PC-9 (cell line): ENCODE measurements around the gene CACNA2D1. TPM values are rescaled to one million over a fixed set of nuclear protein-coding genes. Genes with fewer than 3 reads are reported as not detected.

Experiments used
- BruUV-seq: library from RNA; stranded (reverse); fragments of 400-500 nt; replicated peaks from 2 replicates; lab custom pipeline; 2021; lab: Mats Ljungman, UMichigan
- CTCF ChIA-PET: fragments of 300-600 bp; sonication (Branson Sonifier 250); formaldehyde crosslinking; loops from one replicate; lab custom pipeline; 2022; ENCODE audit warnings: antibody characterized with exemption; lab: Charles Lee
- POLR2A ChIA-PET: fragments of 300-600 bp; sonication (Branson Sonifier 250); formaldehyde crosslinking; loops from one replicate; lab custom pipeline; 2022; ENCODE audit warnings: antibody characterized with exemption; ENCODE audit not compliant: unreplicated experiment; lab: Charles Lee
- DNase-seq, 2 experiments: peaks; one replicate each; pipeline versions ENCODE4 v3.0.0 to v3.0.0-alpha.2; 2015 to 2022; ENCODE audit warnings: mixed read lengths in 1 of 2
- H2AFZ ChIP-seq: fragments of 200-600 bp; sonication (generic); 2 replicates; pipeline ENCODE4 v1.8.1; 2017; ENCODE audit warnings: antibody characterized with exemption
- H3F3A ChIP-seq: fragments of 200-600 bp; sonication (generic); 2 replicates; pipeline ENCODE4 v1.8.1; 2017; ENCODE audit warnings: antibody characterized with exemption, mild to moderate bottlenecking, low read depth; ENCODE audit not compliant: insufficient read depth
- H3K27ac ChIP-seq: fragments of 200-600 bp; sonication (generic); 2 replicates; pipeline ENCODE4 v1.6.1; 2016; ENCODE audit warnings: mixed run types
- H3K27me3 ChIP-seq: fragments of 200-600 bp; sonication (generic); 2 replicates; pipeline ENCODE4 v1.6.1; 2016; ENCODE audit warnings: low read depth, mixed run types; ENCODE audit not compliant: insufficient read depth
- H3K36me3 ChIP-seq: fragments of 200-600 bp; sonication (generic); 2 replicates; pipeline ENCODE4 v1.6.1; 2016; ENCODE audit warnings: low read depth, mixed run types
- H3K4me1 ChIP-seq: fragments of 200-600 bp; sonication (generic); replicated peaks from 2 replicates; pipeline ENCODE4 v1.6.1; 2016; ENCODE audit warnings: mixed run types; ENCODE audit not compliant: insufficient read depth
- H3K4me2 ChIP-seq: fragments of 200-600 bp; sonication (generic); 2 replicates; pipeline ENCODE4 v1.6.1; 2017; ENCODE audit warnings: mixed run types
- H3K4me3 ChIP-seq: fragments of 200-600 bp; sonication (generic); 2 replicates; pipeline ENCODE4 v1.6.1; 2016; ENCODE audit warnings: mixed run types
- H3K79me2 ChIP-seq: fragments of 200-600 bp; sonication (generic); 2 replicates; pipeline ENCODE4 v1.6.1; 2017; ENCODE audit warnings: low read depth, mixed run types
- H3K9me2 ChIP-seq: fragments of 200-600 bp; sonication (generic); 2 replicates; pipeline ENCODE4 v1.8.1; 2017; ENCODE audit warnings: mild to moderate bottlenecking; ENCODE audit not compliant: insufficient read depth
- H3K9me3 ChIP-seq: fragments of 200-600 bp; sonication (generic); 2 replicates; pipeline ENCODE4 v1.8.1; 2016; ENCODE audit warnings: low read depth; ENCODE audit not compliant: insufficient read depth
- H4K20me1 ChIP-seq: fragments of 200-600 bp; sonication (generic); 2 replicates; pipeline ENCODE4 v1.8.1; 2017; ENCODE audit not compliant: insufficient read depth
- CTCF ChIP-seq: fragments of 200-600 bp; sonication (generic); conservative IDR thresholded peaks from 2 replicates; pipeline ENCODE4 v1.6.1; 2017; ENCODE audit warnings: mixed run types, antibody characterized with exemption, mild to moderate bottlenecking, moderate library complexity
- EZH2 ChIP-seq: fragments of 200-600 bp; sonication (generic); IDR thresholded peaks from 2 replicates; pipeline ENCODE4 v1.8.0; 2017; ENCODE audit warnings: antibody characterized with exemption, low read depth
- intact Hi-C: fragments of 100-400 bp; cut with micrococcal nuclease; formaldehyde crosslinking; loops from one replicate; pipeline ENCODE4 v1.10.0; 2022; ENCODE audit not compliant: unreplicated experiment
- total RNA-seq: library from RNA; stranded (reverse); gene quantifications from 2 replicates; pipeline ENCODE4 v1.2.3, GENCODE V29; 2021

Gene CACNA2D1
- total RNA-seq, 1 experiment from 2014 or later = 3.2 TPM

DNA sequence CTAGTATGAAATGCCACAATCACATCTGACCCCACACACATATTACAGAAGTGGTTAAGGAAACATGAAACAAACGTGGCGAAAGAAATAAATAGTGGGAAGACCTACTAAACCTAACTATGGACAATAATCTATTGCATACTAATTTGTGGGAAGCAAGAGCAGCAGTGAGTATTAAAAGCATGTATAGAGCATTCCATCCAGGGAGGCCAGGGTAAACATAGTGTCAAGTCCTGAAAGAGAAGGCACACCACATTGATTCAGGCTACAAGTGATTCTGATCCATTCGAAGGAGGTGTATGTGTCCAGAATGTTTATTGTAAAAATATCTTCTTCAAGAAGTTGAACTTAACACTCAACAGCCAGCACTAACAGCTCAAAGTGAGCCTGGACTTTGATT lies 29.2 kb downstream of the CACNA2D1 start:
- no peaks in the 10 kb centered on the region for H3K27me3 ChIP-seq
- BruUV-seq = no TSS peak
- H2AFZ ChIP-seq = no peak overlapping the region
- intact Hi-C loops = no loop called here
- H3K4me3 ChIP-seq = no peak overlapping the region
- H3K79me2 ChIP-seq = no peaks in the 10 kb centered on the region
- no peaks in the 10 kb centered on the region for H4K20me1 ChIP-seq
- no peak overlapping the region for H3K27ac ChIP-seq
- H3K9me3 ChIP-seq = no peaks in the 10 kb centered on the region
- DNase-seq = no peak
- no peaks in the 10 kb centered on the region for H3K9me2 ChIP-seq
- no peaks in the 10 kb centered on the region for H3F3A ChIP-seq
- no peaks in the 10 kb centered on the region for H3K36me3 ChIP-seq
- ChIA-PET CTCF (no interaction called here), POLR2A (no interaction called here)
- H3K4me1 ChIP-seq = no peaks in the 10 kb centered on the region
- H3K4me2 ChIP-seq = no peak overlapping the region
- TF ChIP-seq EZH2 (no peak), CTCF (no peak)

DNA sequence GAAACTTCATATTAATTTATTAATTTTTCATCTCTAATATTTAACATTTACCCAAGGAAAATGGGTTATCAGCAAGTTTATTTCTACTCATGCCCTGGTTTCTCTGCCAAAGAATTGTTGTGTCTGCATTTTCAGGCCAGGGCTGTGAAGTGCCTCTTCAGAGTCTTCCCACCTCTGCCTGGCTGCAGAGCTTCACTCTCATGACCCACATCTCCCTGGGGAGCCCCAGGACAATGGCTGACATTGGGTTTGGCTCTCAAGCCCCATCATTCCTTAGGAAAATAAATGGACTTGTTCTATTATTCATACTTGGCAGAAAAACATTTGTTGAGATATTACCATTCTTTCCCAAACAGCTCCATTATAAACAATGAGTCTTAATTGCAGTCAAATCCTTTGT lies 30.3 kb downstream of the CACNA2D1 start:
- Histone ChIP-seq H3K27me3 (no peaks in the 10 kb centered on the region), H3K79me2 (no peaks in the 10 kb centered on the region), H3K4me1 (no peaks in the 10 kb centered on the region), H4K20me1 (no peaks in the 10 kb centered on the region), H3K4me2 (no peak overlapping the region), H3K4me3 (no peak overlapping the region), H3K9me2 (no peaks in the 10 kb centered on the region; the same call in 1 of the 2 replicates), H3K36me3 (no peaks in the 10 kb centered on the region), H2AFZ (no peak overlapping the region), H3F3A (no peaks in the 10 kb centered on the region), H3K9me3 (no peaks in the 10 kb centered on the region), H3K27ac (no peak overlapping the region)
- no peak for DNase-seq
- no peak for TF ChIP-seq CTCF
- TF ChIP-seq EZH2 = no peak
- no TSS peak for BruUV-seq
- ChIA-PET CTCF (no interaction called here), POLR2A (no interaction called here)
- intact Hi-C loops = no loop called here

DNA sequence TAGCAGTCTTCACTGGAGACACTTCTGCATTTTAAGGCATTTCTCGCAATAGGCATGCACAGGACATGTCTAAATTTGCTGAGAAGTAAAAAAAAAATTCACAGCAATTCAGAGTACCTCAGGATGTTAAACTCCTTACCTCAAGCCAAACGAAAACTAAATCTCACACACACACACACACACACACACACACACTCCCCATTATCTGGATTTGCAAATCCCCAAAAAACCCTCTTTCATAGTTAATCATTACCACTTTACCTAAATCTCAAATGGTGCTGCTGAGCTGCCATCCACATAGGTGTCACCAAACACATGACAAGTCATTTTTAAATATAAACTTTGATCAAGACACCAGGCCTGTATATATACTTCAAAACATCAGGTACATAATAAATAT lies 31.8 kb downstream of the CACNA2D1 start:
- ChIA-PET CTCF (no interaction called here), POLR2A (interaction anchor here (0.6 kb wide), 1 partner anchor 1292 kb away, joined by 3 read pairs; no protein-coding TSS in a partner anchor)
- H3K79me2 ChIP-seq = no peaks in the 10 kb centered on the region
- H3F3A ChIP-seq = no peaks in the 10 kb centered on the region
- H3K36me3 ChIP-seq = no peaks in the 10 kb centered on the region
- BruUV-seq = no TSS peak
- H3K9me2 ChIP-seq = no peaks in the 10 kb centered on the region; the same call in 1 of the 2 replicates
- H3K27me3 ChIP-seq = no peaks in the 10 kb centered on the region
- H3K4me2 ChIP-seq = no peak overlapping the region
- H3K27ac ChIP-seq = no peak overlapping the region
- intact Hi-C loops = no loop called here
- no peak overlapping the region for H3K4me3 ChIP-seq
- no peak overlapping the region for H2AFZ ChIP-seq
- H3K9me3 ChIP-seq = no peaks in the 10 kb centered on the region
- no peak for DNase-seq
- H4K20me1 ChIP-seq = no peaks in the 10 kb centered on the region
- H3K4me1 ChIP-seq = no peaks in the 10 kb centered on the region
- TF ChIP-seq EZH2 = no peak
- TF ChIP-seq CTCF = no peak
